GM20000 (cell line): ENCODE data around the gene RBBP9.
A peak's percentile ranks its signal among the peaks of the same experiment; 100 is the strongest.

Experiments used
- DNase-seq: peaks from one replicate; pipeline ENCODE4 v3.0.0; 2012; ENCODE audit warnings: low spot score
- TF ChIP-seq, protein P1 (sequence below): IDR thresholded peaks from 2 replicates; pipeline ENCODE4 v1.5.1; 2012; ENCODE audit warnings: mild to moderate bottlenecking, control low read depth; ENCODE audit errors: extremely low read depth, missing control alignments

Gene RBBP9

DNA sequence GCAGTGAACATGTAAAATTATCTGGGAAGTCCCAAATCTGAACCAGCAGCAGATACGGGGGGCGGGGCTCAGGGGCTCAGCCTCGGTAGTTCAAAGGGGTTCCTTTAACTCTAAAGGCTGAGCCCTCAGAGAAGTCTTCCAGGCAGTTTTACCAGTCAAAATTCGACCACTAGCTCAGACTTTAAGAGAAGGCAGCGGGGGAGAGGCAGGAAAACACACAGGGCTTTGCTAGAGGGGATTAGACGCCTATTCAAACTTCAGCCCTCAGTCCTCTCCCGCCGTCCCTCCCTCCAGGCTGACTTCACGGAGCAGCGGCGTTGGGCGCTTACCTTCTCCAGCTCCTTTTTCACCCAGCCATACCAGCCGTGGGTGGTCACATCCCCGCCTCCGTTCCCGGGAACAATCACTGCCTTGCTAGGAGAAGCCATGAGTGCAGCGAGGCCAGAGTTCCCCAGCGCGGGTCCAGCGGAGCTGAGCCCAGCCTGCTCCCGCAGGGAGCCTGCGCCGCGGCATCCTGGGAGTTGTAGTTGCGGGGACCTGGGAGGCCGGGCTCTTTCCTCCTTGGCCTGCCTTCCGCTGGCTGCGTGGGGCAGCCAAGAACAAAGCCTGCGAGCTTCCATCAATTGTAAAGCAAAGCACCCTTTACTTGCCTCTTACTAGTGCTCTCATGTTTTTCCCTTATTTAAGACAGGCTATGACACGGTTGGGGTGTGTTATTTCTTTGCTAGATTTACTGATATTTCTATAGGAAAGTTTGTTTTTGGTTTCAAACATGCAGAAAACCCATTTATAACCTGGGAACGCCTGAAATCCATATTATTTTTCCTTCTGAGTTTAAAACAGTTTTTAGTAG lies at the start of gene RBBP9:
RBBP9 (minus strand) TSS at position 486 of the 853 bp plus-strand sequence; CDS start at position 428, 58 bp downstream.
- TF ChIP-seq, protein P1, sequence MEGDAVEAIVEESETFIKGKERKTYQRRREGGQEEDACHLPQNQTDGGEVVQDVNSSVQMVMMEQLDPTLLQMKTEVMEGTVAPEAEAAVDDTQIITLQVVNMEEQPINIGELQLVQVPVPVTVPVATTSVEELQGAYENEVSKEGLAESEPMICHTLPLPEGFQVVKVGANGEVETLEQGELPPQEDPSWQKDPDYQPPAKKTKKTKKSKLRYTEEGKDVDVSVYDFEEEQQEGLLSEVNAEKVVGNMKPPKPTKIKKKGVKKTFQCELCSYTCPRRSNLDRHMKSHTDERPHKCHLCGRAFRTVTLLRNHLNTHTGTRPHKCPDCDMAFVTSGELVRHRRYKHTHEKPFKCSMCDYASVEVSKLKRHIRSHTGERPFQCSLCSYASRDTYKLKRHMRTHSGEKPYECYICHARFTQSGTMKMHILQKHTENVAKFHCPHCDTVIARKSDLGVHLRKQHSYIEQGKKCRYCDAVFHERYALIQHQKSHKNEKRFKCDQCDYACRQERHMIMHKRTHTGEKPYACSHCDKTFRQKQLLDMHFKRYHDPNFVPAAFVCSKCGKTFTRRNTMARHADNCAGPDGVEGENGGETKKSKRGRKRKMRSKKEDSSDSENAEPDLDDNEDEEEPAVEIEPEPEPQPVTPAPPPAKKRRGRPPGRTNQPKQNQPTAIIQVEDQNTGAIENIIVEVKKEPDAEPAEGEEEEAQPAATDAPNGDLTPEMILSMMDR, result no peak
- peak; percentile 82 for DNase-seq

DNA sequence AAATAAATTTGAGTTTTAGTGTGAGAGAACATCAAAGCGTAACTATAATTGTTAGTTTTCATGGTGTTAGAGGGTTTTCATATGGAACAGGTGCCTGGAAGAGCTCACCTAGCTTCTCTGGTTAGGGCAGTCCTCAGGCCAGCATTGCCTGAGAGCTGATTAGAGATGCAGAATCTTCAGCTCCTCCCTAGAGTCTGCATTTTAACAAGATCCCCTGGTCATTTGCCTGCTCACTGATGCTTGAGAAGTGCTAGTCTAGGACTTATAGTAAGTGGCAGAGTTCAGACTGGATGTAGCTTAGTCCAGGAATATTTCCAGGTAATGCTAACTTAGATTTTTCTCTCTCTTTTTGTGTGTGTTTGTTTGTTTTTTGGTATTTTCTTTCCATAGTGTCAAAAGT lies 48.5 kb upstream of the RBBP9 start:
- no peak for DNase-seq
- TF ChIP-seq, protein P1, result no peak

DNA sequence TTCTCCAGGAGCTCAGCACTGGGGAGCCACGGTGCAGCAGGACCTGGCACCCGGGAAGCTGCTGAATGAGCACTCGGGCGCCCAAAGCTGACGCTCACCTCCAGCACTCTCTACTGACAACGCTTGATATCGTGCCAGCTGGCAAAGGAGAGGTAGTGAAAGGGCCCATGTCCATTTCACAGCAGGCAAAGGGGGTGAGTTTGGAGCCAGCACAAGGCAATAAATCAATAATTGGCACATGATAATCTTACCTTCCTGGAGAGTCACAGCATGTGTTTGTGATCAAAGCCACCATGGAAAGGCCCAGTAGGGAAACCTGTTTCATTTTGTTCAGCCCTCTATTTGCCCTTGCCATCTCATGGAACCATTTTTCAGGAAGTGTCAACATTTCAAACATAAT lies 46.9 kb upstream of the RBBP9 start:
- TF ChIP-seq, protein P1, result no peak
- DNase-seq, result no peak

DNA sequence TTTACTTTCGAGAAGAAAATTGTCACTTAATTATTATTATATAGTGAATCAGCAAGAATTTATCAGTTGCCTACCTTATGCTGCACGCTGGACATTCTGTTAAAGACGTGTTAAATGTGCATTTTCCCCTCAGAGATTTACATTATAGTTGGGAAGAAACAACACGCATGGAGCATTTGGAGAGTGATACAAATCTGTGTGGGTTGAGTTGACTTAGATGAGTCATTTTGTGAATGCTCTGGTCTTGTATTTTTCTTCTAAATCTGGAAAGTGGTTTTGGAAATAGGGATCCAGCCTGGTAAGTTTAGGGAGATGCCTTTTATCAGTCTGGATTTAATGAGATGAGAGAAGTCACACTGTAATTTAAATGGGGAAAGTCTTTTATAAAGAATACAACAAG lies 46.2 kb upstream of the RBBP9 start:
- DNase-seq, result no peak
- TF ChIP-seq, protein P1, result no peak

- no peak for DNase-seq
- TF ChIP-seq, protein P1, result no peak
Measured at GRCh38 chr20:18541741-18542140, 44.7 kb upstream of the RBBP9 start.

- TF ChIP-seq, protein P1, result no peak
- DNase-seq, result no peak
Measured at GRCh38 chr20:18537651-18538050, 40.6 kb upstream of the RBBP9 start.

- TF ChIP-seq, protein P1, result no peak
- no peak for DNase-seq
Measured at GRCh38 chr20:18533978-18534644, 37.1 kb upstream of the RBBP9 start.
